Measurements from ENCODE around the gene USP3. TPM values are rescaled to one million over a fixed set of nuclear protein-coding genes. Genes with fewer than 3 reads are reported as not detected.

Gene USP3
- total RNA-seq, 2 experiments from 2014 or later: 57.1 to 58.6 TPM

DNA sequence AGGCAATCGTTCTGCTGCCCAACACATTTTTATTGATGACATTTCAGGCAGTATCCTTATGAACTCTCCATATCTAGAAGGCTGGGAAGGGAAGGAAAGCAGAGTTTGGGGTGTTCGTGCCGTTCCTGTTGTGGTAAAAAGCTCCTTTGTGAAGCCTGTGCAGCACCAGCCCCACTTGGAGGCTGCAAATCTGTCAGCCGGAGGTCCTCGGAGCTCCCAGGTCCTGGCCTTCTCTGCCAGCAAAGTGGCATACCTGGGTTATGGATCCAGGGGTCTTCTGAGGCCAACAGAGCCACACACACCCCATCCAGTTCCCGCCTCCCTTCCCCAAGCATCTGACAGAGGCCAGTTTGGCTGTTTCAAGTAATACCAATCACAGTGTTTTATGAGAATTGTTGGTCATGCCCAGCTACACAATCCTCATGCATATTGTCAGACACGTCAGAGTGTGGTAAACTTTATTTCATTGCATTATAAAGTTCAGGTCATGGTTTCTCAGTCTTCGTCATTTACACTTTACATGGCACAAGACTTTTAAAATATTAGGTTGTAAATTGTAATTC lies 15.9 kb upstream of the USP3 start:
- TF ChIP-seq CTCF (IDR thresholded peaks at IDR 0.05): no peak
- no peaks in the 10 kb centered on the region for H3K27me3 Mint-ChIP-seq
- no peak overlapping the region for H3K4me3 Mint-ChIP-seq
- H3K36me3 Mint-ChIP-seq (ENCODE audit: low read depth): no peaks in the 10 kb centered on the region
- H3K4me1 Mint-ChIP-seq (ENCODE audit: low read depth): peaks cover 58% of the 10 kb centered on the region
- H3K27ac Mint-ChIP-seq: no peak overlapping the region
- ATAC-seq (no peak), DNase-seq (no peak)
- H3K9me3 Mint-ChIP-seq: no peaks in the 10 kb centered on the region
- CTCF ChIA-PET: interaction anchor here (1.2 to 7.3 kb wide), 14 partner anchors 9 to 77 kb away, joined by 3 to 62 read pairs (median 10); partner anchors contain the start of gene USP3
- intact Hi-C loops (cut with micrococcal nuclease): no loop called here
- POLR2A ChIA-PET: interaction anchor here (0.9 to 9.8 kb wide), 5 partner anchors 8 to 25 kb away, joined by 3 to 62 read pairs (median 8); partner anchors contain the start of gene USP3

- H3K9me3 Mint-ChIP-seq: no peaks in the 10 kb centered on the region
- ATAC-seq (no peak), DNase-seq (no peak)
- H3K4me1 Mint-ChIP-seq (ENCODE audit: low read depth): peaks cover 57% of the 10 kb centered on the region
- no peak for TF ChIP-seq CTCF (IDR thresholded peaks at IDR 0.05)
- H3K36me3 Mint-ChIP-seq (ENCODE audit: low read depth): no peaks in the 10 kb centered on the region
- H3K4me3 Mint-ChIP-seq: no peak overlapping the region
- H3K27me3 Mint-ChIP-seq: no peaks in the 10 kb centered on the region
- ChIA-PET POLR2A (interaction anchor here (9.8 kb wide), 1 partner anchor 16 kb away, joined by 62 read pairs; the partner anchor contains the start of gene USP3), CTCF (interaction anchor here (2.9 to 7.3 kb wide), 2 partner anchors 8 to 15 kb away, joined by 53 to 62 read pairs; partner anchors contain the start of gene USP3)
- H3K27ac Mint-ChIP-seq: no peak overlapping the region
- intact Hi-C loops (cut with micrococcal nuclease): no loop called here
Observed at GRCh38 chr15:63489352-63489751, 15.0 kb upstream of the USP3 start.

- Mint-ChIP-seq H3K27ac (peak overlapping the region; percentile 40), H3K9me3 (no peaks in the 10 kb centered on the region), H3K4me1 (ENCODE audit: low read depth) (peaks cover 58% of the 10 kb centered on the region), H3K4me3 (no peak overlapping the region), H3K27me3 (no peaks in the 10 kb centered on the region), H3K36me3 (ENCODE audit: low read depth) (no peaks in the 10 kb centered on the region)
- DNase-seq (no peak), ATAC-seq (no peak)
- ChIA-PET POLR2A (interaction anchor here (1.0 to 9.8 kb wide), 2 partner anchors 12 to 15 kb away, joined by 3 to 62 read pairs; partner anchors contain the start of gene USP3), CTCF (interaction anchor here (2.1 to 7.3 kb wide), 3 partner anchors 14 to 56 kb away, joined by 4 to 53 read pairs (median 4); partner anchors contain the start of gene USP3)
- no peak for TF ChIP-seq CTCF (IDR thresholded peaks at IDR 0.05)
- intact Hi-C loops (cut with micrococcal nuclease): no loop called here
Observed at GRCh38 chr15:63490345-63491034, 13.9 kb upstream of the USP3 start.

DNA sequence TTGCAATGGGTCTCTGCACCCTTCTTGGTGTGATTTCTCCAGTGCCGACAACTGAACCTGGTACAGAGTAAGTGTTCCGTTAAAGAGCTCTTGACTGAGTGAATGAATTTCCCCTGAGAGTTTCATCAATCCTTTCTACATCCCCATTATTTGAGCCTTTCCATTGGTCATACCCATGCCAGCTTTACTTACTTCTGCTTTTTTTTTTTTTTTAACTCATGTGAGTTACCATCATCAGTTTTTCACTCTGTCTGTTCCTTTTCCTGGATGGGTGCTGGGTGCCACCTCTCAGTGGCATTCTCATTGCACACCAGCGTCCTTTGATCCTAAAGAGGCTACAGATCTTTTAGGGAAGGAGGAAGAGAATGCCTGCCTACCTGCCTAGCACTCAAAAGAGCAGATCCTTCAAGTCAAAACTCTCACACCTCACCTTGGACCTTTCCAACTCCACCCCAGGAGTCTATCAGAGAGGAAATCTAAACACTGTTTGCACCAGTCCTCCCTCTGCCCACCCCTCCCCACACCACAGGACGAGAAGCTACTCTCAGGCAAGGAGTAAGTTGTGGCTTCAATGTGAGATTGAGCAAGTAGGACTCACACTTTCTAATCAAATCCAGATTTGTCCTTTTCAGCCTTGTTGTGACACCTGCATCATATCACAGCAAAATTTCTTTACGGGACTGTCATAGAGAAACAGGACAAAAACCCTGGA lies 13.1 kb upstream of the USP3 start:
- POLR2A ChIA-PET: interaction anchor here (1.0 to 9.8 kb wide), 2 partner anchors 11 to 14 kb away, joined by 3 to 62 read pairs; partner anchors contain the start of gene USP3
- Mint-ChIP-seq H3K27ac (no peak overlapping the region), H3K9me3 (no peaks in the 10 kb centered on the region), H3K27me3 (no peaks in the 10 kb centered on the region), H3K36me3 (ENCODE audit: low read depth) (no peaks in the 10 kb centered on the region), H3K4me1 (ENCODE audit: low read depth) (peaks cover 63% of the 10 kb centered on the region), H3K4me3 (no peak overlapping the region)
- no peak for TF ChIP-seq CTCF (IDR thresholded peaks at IDR 0.05)
- no peak for DNase-seq
- CTCF ChIA-PET: interaction anchor here (1.8 to 7.3 kb wide), 4 partner anchors 9 to 55 kb away, joined by 4 to 53 read pairs (median 4); partner anchors contain the start of gene USP3
- no peak for ATAC-seq
- intact Hi-C loops (cut with micrococcal nuclease): no loop called here

Data from activated CD8-positive, alpha-beta T cell treated with anti-CD3 and anti-CD28 coated beads for 36 hours (primary cell).